ENCODE measurements around the gene MED26. TPM values are rescaled to one million over a fixed set of nuclear protein-coding genes. Genes with fewer than 3 reads are reported as not detected.

The MED26 gene
- total RNA-seq, 1 experiment from 2014 or later: 6.2 TPM

DNA sequence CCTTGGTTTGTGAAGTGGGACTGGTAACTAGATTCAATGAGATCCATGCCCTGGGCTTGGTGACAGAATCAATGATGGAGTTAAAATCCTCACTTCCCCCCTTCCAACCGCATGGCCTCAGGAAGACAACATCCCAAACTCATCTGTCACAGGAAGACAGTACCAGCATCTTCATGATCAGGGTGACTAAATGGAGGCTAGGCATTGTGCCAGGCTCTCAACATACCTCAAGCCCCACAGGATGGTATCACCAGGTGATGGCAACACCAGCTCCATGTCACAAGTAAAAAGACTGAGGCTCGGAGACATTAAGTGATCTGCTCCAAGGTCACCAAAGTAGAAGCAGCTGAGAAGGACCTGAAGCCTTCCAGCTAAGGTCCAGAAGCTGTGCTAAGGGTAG lies 14.2 kb downstream of the MED26 start:
- no peak for DNase-seq (ENCODE audit: low read depth)

DNA sequence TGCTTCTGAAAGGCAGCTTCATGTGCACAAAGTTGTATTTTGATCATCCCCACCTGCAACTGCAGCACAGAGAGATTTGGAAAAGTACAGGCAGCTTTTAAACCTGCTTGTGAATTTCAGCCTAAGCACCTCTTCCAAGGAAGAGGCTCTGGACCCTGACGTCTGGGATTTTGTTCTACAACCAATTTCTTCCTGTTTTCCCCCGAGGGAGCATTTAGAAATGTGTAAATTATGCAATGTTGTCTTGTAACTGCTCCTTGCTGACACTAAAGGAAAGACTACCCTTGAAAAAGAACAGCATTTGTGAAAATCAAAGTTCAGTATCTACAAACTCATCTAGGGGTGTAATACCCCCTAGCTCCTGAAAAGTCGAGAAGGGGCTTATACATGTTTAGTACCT lies 15.4 kb downstream of the MED26 start:
- DNase-seq (ENCODE audit: low read depth): no peak

DNA sequence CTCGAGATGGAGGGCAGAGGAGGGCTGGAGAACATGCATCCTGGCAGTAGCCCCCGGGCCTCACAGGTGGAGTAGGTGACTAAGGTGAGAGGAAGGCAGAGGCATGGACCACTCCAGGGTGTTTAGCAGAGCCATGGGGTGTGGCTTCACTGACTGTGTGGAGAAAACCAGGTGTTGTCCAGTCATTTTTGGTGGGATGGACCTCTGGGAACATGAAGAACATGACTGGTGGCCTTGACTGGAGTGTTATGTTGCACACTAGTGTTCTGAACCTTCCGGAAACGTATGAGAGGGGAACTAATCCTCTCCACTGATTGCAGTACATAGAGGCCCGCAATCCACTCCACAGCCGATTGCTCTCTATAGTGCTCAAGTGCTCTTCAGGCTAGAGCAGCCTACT lies 16.9 kb downstream of the MED26 start:
- DNase-seq (ENCODE audit: low read depth): no peak

DNA sequence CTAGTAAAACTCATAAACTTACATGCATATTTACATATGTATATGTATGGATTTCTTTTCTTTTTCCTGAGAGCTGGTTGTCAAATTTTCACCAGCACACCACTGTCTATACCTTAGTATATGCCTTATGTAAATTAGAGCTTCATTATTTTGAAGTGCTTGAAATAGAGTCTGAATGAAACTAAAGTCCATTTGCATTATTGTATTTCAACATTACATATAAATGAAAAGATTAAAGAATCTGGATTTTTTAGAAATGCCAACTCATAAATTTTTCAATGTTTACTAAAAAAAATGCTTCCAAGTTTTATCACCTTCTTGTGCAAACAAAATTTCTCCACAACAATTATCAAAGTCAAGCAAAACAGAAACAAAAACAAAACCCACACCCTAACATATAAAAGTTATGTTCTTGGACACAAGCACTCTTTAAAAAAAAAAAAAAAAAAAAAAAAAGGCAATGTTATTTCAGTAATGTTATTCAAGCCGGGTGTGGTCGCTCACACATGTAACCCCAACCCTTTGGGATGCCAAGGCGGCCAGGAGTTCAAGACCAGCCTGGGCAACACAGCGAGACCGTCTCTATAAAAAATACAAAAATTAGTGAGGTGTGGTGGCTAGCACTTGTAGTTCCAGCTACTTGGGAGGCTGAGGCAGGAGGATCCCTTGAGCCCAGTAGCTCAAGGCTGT lies 18.3 kb downstream of the MED26 start:
- DNase-seq (ENCODE audit: low read depth): no peak

DNA sequence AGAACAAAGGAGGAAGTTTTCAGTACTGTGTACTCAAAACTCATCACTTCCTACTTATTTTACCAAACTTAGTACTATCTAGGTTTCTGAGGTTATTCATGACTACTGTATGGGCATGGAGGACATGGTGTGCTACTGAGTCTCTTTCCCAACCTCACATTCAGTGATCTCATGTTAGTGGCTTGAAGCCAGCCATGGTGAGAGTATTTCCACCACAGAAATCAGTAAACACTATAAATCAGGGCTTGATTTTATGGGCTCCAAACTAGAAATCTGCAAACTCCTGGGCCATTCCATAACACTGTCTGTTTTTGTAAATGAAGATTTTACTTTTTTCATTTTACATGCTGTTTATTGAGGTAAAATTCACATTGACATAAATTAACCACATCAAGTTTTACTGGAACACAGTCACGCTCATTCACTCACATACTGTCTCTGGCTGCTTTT lies 19.7 kb downstream of the MED26 start:
- DNase-seq (ENCODE audit: low read depth): peak; percentile 57

DNA sequence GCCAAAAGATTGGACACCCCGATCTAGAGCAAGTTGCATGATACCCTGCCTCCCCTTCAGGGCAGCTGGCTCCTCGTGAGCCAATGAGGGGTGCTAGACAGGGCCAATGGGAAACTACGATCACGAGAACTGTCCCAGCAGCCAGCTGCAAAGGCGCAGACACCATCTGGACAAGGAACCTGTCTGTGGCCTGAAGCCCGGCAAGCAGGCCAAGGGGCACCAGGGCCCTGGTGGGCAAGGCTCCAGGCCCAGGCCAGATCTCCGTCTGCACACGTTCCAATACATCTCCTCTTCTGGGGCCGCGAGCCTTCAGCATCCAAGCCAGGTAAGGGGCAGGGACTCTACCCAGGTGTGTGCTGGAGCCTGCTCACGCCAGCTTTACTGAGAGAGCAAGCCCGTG lies 20.2 kb downstream of the MED26 start:
- no peak for DNase-seq (ENCODE audit: low read depth)

DNA sequence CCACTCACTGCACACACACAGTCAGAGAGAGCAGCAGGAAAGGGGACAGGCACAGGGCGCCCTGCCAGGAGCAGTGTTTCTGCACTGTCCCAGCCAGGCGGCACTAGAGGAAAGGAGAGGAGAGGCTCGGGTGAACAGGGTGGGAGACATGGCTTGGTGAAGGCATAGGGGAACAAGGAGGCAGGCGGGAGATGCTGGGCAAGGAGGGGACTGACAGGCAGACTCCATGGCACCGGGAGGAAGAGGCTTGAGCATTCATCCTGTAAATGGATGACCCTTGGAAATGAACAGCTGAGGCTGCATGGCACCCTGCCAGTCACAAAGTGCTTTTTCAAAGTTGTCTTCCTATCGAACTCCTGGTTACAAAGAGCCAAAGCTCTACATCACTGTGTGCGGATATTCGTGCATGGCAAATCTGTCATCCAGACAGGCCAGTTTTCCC lies 22.4 kb downstream of the MED26 start:
- DNase-seq (ENCODE audit: low read depth): no peak

DNA sequence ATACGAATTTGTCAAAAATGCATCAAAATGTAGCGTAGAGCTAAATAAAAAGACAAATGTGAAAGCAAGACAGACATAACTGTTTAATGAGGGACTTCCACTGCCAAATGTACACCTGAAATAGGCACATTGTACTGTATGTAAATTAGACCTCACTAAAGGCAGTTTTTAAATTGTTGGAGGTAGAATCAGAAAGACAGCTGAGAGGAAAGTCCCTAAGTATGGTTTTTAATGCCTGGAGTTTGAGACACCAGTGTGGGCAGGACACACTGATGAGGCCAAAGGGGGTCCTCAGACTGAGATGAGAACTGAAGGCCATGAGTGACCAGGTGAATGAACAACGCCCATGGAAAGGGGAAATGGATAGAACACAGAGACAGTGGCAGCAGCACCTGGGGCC lies 22.9 kb downstream of the MED26 start:
- DNase-seq (ENCODE audit: low read depth): no peak

DNA sequence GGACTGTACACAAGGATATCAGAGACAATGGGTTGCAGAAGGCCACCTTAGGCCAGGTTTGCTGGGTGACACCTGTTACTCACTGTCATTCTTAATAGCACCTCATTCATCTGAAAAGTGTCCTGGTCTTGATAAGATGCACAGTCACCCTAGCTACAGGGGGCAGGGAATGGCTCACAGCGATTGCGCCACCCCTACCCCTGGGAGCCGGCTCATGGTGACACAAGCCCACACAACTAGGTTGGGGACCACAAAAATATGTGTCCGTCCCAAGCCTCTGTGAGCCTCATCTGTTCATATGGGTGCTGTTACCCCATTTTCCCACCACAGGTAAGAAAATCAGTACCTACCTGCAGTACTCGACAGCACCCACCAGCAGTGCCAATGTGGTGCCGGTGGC lies 23.4 kb downstream of the MED26 start:
- no peak for DNase-seq (ENCODE audit: low read depth)

DNA sequence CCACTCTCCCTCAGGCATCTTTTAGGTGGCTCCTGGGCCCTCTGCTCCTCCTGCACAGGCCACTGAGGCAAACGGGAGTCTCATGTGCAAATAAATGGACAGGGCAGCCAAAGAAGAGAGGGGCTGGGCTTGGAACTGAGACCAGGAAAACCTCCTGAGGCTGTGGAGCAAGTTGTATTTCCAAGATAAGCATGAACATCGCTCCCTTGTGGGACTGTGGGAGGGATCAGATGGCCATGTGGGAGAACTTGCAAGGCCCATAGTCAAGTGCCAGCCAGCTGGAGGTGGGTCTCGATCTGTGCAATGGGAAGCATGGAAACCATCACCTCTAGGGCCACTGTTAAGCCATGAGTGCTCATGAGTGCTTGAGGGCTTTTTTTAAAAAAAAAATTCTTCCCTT lies 24.9 kb downstream of the MED26 start:
- no peak for DNase-seq (ENCODE audit: low read depth)

DNA sequence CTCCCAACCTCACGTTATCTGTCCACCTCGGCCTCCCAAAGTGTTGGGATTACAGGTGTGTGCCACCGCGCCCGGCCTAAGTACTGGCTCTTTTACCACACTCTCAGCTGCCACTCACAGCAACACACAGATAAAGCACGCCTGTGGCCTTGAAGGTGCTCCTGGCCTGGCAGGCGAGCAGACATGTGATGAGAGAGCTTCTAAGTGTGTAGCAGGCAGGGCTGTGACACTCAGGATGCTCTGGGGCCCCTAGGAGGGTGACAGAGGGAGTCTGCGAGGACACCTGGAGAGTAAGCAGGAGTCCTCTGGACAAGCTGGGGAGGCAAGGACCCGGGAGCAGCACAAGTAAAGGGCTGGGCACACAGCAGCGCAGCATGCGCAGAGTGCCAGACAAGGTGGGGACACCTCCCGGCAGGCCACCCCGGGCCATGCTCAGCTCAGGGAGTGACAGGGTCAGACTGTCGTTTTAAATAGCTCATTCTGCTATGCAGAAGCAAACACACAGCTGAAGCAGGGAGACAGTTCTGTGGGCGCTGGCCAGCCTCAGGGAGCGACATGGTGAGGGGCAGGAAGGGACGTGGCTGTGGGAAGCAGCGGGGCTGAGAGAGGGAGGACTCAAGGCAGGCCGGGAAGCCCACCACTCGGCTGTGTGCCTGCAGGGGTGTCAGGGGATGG lies 26.5 kb downstream of the MED26 start:
- DNase-seq (ENCODE audit: low read depth): no peak

DNA sequence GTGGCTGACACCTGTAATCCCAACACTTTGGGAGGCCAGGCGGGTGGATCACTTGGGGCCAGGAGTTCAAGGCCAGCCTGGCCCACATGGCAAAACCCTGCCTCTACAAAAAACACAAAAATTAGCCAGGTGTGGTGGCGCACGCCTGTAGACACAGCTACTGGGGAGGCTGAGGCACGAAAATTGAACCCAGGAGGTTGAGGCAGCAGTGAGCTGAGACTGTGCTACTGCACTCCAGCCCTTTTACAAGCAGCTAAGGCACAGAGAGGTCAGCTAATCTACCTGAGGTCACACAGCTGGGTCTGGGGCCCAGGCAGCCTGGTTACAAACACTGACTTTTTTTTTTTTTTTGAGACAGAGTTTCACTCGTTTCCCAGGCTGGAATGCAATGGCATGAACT lies 27.2 kb downstream of the MED26 start:
- no peak for DNase-seq (ENCODE audit: low read depth)

DNA sequence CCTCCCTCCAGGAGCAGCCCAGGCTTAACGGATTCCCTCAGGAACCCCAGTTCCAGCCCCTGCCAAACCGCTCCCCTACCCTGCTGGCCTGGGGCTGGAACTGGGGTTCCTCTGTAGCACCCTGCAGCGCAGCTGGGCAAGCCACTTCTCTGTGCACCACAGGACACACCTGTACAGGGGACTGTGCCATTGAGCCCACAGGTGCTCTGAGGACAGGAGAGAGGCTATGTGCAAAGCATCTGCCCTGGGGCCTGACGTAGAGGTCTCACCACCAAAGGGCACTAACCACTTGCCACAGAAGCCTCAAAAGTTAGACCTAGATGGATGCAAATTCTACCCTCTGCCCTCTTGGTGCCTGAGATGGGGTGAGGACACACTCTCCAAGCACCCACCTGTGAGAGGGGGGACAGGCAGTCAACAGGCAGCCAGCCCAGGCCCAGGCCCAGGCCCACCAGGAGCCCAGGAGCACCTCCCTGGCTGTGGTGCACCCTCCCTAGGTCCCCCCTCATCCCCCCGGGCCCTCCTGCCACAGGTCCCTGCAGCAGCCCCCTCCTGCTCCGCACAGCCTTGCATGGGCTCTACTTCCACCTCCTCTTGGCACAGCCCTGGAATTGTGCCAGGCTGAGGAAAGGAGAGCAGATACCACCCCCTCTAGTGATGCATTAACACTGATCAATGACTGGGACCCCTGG lies 28.2 kb downstream of the MED26 start:
- DNase-seq (ENCODE audit: low read depth): no peak

DNA sequence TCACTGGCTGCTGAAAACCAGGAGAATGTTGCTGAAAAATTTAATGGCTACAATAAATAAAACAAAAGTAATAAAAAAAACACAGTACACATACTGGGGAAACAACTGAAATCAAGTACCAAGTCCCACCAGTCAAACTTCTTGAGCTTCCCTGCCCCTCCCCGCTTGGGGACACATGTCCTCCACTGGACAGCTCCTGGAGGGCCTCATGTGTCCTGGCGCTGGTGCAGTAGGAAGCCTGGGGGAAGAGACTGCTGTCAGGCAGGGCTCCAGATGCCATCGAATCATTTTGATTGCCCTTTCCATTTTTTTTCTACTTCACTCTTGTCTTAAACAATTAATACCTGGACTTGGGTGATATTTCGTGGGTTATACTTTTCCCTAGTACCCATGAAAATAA lies 29.2 kb downstream of the MED26 start:
- no peak for DNase-seq (ENCODE audit: low read depth)

DNA sequence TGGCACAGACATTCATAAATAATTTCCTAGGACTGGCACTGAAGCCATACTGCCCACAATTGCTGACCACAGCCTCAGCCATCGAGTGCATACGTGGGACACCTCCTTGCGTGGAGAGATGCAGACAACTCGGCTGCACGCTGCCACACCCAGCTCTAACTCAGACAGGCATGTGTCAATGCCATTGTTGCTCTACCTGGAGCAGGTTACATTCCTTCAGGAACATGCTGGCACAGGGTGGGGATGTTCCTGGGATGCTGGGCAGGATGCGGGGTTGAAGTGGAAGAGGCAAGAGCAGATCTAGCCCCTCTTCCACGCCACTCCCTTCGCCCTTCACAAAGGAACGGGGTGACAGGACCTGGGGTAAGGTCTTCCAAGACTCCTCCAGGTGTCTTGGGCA lies 31.6 kb downstream of the MED26 start:
- no peak for DNase-seq (ENCODE audit: low read depth)

DNA sequence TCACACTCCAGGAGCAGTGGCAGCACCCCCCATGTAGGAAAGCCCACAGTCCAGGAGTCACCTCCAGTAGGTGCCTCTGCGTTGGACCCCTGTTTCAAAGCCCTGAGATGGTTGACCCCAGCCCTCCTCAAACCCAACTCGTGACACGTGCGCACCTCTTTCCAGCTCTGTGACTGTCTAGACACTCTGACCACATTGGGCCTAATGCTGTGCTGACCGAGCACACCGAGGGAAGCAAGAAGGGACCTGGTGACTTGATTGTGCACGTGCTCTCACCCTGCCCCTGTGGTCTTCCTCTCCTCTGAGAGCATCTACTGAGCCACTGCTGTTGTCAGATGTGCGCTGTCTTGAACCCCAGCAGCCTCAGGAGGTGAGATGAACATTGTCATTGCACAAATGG lies 32.9 kb downstream of the MED26 start:
- DNase-seq (ENCODE audit: low read depth): no peak

DNA sequence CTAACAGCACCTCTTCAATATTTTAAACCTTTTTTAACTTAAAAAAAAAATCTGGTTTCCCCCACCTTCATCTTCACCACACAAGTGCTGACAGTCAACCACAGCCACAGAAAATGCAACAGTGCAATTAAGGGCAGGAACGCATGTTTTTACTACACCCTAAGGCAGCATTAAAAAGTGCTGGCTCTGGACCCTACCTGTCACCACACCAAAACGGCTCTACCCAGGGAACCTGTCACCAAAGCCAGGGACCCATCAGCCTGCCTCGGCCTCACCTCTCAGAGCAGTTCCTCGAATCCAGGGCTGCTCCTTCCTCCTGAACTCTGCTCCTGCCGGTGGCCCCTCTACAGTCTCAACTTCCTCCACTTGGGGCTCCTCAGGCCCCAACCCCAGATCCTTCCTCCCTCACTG lies 33.3 kb downstream of the MED26 start:
- DNase-seq (ENCODE audit: low read depth): no peak

DNA sequence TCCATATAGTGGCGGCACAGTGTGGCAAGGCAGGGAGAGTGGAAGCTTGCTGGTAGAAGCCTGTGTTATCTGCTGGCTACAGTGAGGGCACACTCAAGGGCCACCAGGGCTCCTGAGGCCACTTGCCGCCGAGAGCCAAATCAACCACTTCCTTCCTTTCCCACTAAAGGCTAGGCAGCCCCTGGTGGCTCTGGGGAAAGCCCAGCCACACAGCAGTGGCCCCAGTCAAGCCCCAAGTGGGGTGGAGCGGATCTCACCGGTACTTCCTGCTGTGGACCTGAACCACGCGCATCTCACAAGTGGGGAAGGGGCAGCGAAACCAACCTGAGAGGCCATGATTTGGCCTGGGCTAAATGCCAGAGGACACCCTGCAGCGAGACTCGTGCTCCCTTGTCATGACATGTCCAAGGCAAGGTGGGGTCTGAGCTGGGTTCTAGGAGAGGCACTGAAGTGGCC lies 33.8 kb downstream of the MED26 start:
- no peak for DNase-seq (ENCODE audit: low read depth)

DNA sequence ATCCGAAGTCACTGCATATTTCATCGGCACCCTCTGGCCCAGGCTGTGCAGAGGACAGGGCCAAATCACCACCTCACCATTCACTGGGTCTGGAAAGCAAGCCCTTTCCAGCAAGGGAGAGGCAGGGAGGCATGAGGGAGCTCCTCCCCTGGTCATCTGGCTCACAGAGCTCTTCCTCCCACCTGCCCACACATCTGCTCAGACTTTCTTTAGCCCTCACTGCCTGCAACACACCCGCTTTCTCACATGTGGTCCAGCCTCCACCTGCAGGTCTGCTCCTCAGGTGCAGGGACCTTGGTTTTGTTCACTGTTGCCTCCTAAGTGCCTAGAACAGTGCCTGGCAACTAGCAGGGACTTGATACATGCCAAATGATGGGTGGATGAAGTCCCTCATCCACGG lies 34.8 kb downstream of the MED26 start:
- DNase-seq (ENCODE audit: low read depth): no peak

DNA sequence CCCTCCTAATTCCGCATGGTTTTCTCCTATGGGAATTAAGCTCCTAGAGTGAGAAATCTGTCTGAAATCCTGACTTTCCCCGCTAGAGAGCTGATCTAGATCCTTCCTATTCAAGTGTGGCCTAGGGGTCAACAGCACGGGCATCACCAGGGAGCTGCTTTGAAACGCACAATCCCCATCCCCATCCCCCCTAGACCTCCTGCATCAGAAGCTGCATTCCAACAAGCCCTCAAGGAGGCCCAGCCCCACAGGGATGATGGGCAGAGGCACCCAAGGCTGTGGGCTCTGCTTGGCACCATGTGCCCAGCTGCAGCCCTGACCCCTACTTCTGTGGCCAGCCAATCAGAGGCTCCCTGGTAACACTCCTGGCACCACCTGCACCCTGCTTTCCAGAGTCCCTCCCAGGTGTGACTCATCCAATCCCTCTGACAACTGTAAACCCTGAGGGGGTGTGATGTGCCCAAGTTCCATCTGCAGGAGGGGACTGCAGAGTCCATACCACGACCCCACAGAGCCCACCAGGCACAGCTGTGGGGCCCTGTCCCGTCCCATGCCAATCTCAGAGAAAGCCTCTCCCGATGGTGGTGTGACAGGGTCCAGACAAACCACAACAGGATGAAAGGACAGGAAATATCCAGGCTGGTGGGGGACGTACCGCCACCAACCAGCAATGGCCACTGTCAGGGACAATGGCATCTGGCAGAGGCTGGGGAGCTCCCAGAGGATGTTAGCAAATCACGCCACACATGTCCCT lies 36.0 kb downstream of the MED26 start:
- DNase-seq (ENCODE audit: low read depth): peak; percentile 41

DNA sequence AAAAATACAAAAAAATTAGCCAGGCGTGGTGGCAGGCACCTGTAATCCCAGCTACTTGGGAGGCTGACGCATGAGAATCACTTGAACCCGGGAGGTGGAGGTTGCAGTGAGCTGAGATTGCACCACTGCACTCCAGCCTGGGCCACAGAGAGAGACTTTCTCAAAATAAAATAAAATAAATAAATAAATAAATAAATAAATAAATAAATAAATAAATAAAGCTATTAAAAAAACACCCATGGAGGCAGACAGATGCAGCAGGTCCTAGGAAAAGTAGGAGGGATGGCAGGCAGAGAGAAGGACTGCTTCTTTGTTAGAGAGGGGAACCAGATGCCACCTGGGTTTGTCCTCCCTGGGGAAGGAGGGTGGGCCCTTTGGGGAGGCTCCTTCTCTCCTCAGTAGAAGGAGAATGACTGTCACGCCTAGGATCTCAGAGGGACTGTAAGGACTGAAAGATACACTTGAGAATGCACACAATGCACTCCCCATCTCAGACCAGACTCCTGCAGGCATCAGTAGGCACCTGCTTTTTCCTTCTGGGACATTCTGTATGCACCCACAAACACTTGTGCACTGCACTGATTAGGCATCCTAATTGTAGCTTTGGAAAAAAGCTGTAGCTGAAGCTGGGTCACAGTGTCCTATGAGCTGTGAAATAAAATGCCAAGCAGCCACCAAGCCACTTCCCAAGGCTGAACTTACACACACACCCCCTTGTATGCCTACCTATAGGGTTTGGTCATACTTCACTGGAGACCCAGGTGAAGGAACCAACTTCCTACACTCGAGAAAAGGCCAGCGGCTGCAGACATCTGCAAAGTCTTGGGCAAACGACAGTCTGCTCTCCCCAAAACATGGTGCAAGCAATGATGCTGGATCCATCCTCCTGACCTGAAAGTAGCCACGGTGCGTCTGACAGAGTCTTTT lies 36.9 kb downstream of the MED26 start:
- no peak for DNase-seq (ENCODE audit: low read depth)
